ENCODE measurements around the gene ZFP62.
"Not testable (repeated sequence)": the region's sequence is repeated elsewhere in the genome, so short reads cannot be mapped to it uniquely, and the experiment has no call there.

The ZFP62 gene

GRCh38 chr5:180860887-180861822 lies at the start of gene ZFP62:
TSS of gene ZFP62 (minus strand) at chr5:180861276. CDS start at chr5:180861219, 57 bp downstream.
- peak; percentile 93 for DNase-seq (ENCODE audit: low spot score)

GRCh38 chr5:180910735-180911134 lies 49.7 kb upstream of the ZFP62 start:
- no peak for DNase-seq (ENCODE audit: low spot score)

GRCh38 chr5:180910182-180910581 lies 49.1 kb upstream of the ZFP62 start:
- no peak for DNase-seq (ENCODE audit: low spot score)

- DNase-seq (ENCODE audit: low spot score): no peak
Measured at GRCh38 chr5:180909782-180910181, 48.7 kb upstream of the ZFP62 start.

- DNase-seq (ENCODE audit: low spot score): no peak
Measured at GRCh38 chr5:180908998-180909731, 48.1 kb upstream of the ZFP62 start.

GRCh38 chr5:180908400-180908799 lies 47.3 kb upstream of the ZFP62 start:
- no peak for DNase-seq (ENCODE audit: low spot score)

- DNase-seq (ENCODE audit: low spot score): no peak
Measured at GRCh38 chr5:180901319-180902009, 40.4 kb upstream of the ZFP62 start.

- DNase-seq (ENCODE audit: low spot score): no peak
Measured at GRCh38 chr5:180900178-180900577, 39.1 kb upstream of the ZFP62 start.

- no peak for DNase-seq (ENCODE audit: low spot score)
Measured at GRCh38 chr5:180898621-180899246, 37.7 kb upstream of the ZFP62 start, which contains the start of gene BTNL8. TSS of gene BTNL8 (plus strand) at chr5:180899159. CDS start at chr5:180899311, 152 bp downstream.

GRCh38 chr5:180895330-180895729 lies 34.3 kb upstream of the ZFP62 start:
- not testable (repeated sequence) for DNase-seq (ENCODE audit: low spot score)

- DNase-seq (ENCODE audit: low spot score): no peak
Measured at GRCh38 chr5:180889381-180889780, 28.3 kb upstream of the ZFP62 start.

GRCh38 chr5:180885845-180886529 lies 24.9 kb upstream of the ZFP62 start:
- DNase-seq (ENCODE audit: low spot score): not testable (repeated sequence)

- no peak for DNase-seq (ENCODE audit: low spot score)
Measured at GRCh38 chr5:180875860-180876426, 14.9 kb upstream of the ZFP62 start.

GRCh38 chr5:180874804-180875582 lies 13.9 kb upstream of the ZFP62 start:
- no peak for DNase-seq (ENCODE audit: low spot score)

- peak; percentile 12 for DNase-seq (ENCODE audit: low spot score)
Measured at GRCh38 chr5:180873615-180874520, 12.8 kb upstream of the ZFP62 start.

GRCh38 chr5:180872419-180872818 lies 11.3 kb upstream of the ZFP62 start:
- DNase-seq (ENCODE audit: low spot score): no peak

- DNase-seq (ENCODE audit: low spot score): no peak
Measured at GRCh38 chr5:180870276-180871068, 9.4 kb upstream of the ZFP62 start.

- DNase-seq (ENCODE audit: low spot score): no peak
Measured at GRCh38 chr5:180869587-180869986, 8.5 kb upstream of the ZFP62 start.
